Right atrium auricular region (tissue), 2 donors: ENCODE measurements around the gene SLC6A1. TPM values are rescaled to one million over a fixed set of nuclear protein-coding genes. Genes with fewer than 3 reads are reported as not detected.
A peak's percentile ranks its signal among the peaks of the same experiment; 100 is the strongest.
"Not testable (repeated sequence)": the region's sequence is repeated elsewhere in the genome, so short reads cannot be mapped to it uniquely, and the experiment has no call there.

Source experiments
- DNase-seq: peaks from one replicate; pipeline ENCODE4 v3.0.0-alpha.2; 2019; ENCODE audit warnings: low spot score
- H3K27ac ChIP-seq, 2 donors: fragments of 200-600 bp; sonication (generic); 1 replicate in 1 of 2; 2 replicates in 1 of 2; pipeline ENCODE4 v1.5.1; 2016 to 2019
- H3K27me3 ChIP-seq, 2 donors: fragments of 200-600 bp; sonication (generic); one replicate each; pipeline versions ENCODE4 v1.5.1 to v1.6.0; 2017 to 2019
- H3K36me3 ChIP-seq: fragments of 200-600 bp; sonication (generic); one replicate; pipeline ENCODE4 v1.5.1; 2016
- H3K4me1 ChIP-seq, 2 donors: fragments of 200-600 bp; sonication (generic); one replicate each; pipeline versions ENCODE4 v1.5.1 to v1.6.0; 2017 to 2019
- H3K4me3 ChIP-seq, 2 donors: fragments of 200-600 bp; sonication (generic); 1 replicate in 1 of 2; 2 replicates in 1 of 2; pipeline ENCODE4 v1.5.1; 2017 to 2019; ENCODE audit warnings: mild to moderate bottlenecking in 1 of 2, moderate library complexity in 1 of 2
- H3K9me3 ChIP-seq, 2 donors: fragments of 200-600 bp; sonication (generic); one replicate each; pipeline ENCODE4 v1.5.1; 2019
- CTCF ChIP-seq, 2 donors: fragments of 200-600 bp; sonication (generic); IDR thresholded peaks; one replicate each; pipeline ENCODE4 v1.5.1; 2019; ENCODE audit warnings: antibody characterized with exemption in 2 of 2
- total RNA-seq, 2 donors: library from RNA; depleted of rRNA; stranded (reverse); fragments of >200 nt; gene quantifications; one replicate each; pipeline ENCODE4 v1.1.0, GENCODE V29; 2016

SLC6A1 gene
- total RNA-seq, 2 donors from 2014 or later, result 1.3 to 4.1 TPM

- no peak overlapping the region for H3K27ac ChIP-seq
- H3K4me1 ChIP-seq, result peaks cover 0 to 10% of the 10 kb centered on the region in 2 donors
- peak; percentile 71 to 90 for TF ChIP-seq CTCF (IDR thresholded peaks at IDR 0.05)
- DNase-seq, result peak; percentile 64
- no peaks in the 10 kb centered on the region for H3K36me3 ChIP-seq
- no peak overlapping the region for H3K4me3 ChIP-seq
- no peaks in the 10 kb centered on the region for H3K9me3 ChIP-seq
- no peaks in the 10 kb centered on the region for H3K27me3 ChIP-seq
Measured at GRCh38 chr3:11059090-11059798, 66.7 kb downstream of the SLC6A1 start.

- H3K27me3 ChIP-seq, result no peaks in the 10 kb centered on the region
- DNase-seq, result no peak
- peaks cover 0 to 10% of the 10 kb centered on the region in 2 donors for H3K4me1 ChIP-seq
- no peaks in the 10 kb centered on the region for H3K9me3 ChIP-seq
- H3K36me3 ChIP-seq, result no peaks in the 10 kb centered on the region
- H3K4me3 ChIP-seq, result no peak overlapping the region
- peak in 1 of 2 donors; percentile 18 for TF ChIP-seq CTCF (IDR thresholded peaks at IDR 0.05)
- H3K27ac ChIP-seq, result no peak overlapping the region
Measured at GRCh38 chr3:11059799-11060115, 67.2 kb downstream of the SLC6A1 start.

GRCh38 chr3:11060500-11061251 is 68.1 kb downstream of the SLC6A1 start:
- H3K4me1 ChIP-seq, result peaks cover 0 to 10% of the 10 kb centered on the region in 2 donors
- no peaks in the 10 kb centered on the region for H3K9me3 ChIP-seq
- H3K4me3 ChIP-seq, result peak overlapping the region in 1 of 2 donors; percentile 31
- DNase-seq, result no peak
- no peaks in the 10 kb centered on the region for H3K27me3 ChIP-seq
- peak; percentile 87 to 95 for TF ChIP-seq CTCF (IDR thresholded peaks at IDR 0.05)
- H3K36me3 ChIP-seq, result no peaks in the 10 kb centered on the region
- H3K27ac ChIP-seq, result no peak overlapping the region

GRCh38 chr3:11061268-11061871 is 68.8 kb downstream of the SLC6A1 start:
- H3K36me3 ChIP-seq, DNase-seq, H3K9me3 ChIP-seq, H3K27me3 ChIP-seq, H3K27ac ChIP-seq: not testable (repeated sequence)
- H3K4me3 ChIP-seq, result peak overlapping the region in 1 of 2 donors; percentile 31
- H3K4me1 ChIP-seq, result peaks cover 0 to 10% of the 10 kb centered on the region in 2 donors

GRCh38 chr3:11062704-11063103 is 70.2 kb downstream of the SLC6A1 start:
- Histone ChIP-seq H3K36me3 (no peaks in the 10 kb centered on the region), H3K4me3 (no peak overlapping the region), H3K4me1 (peaks cover 0 to 10% of the 10 kb centered on the region in 2 donors), H3K9me3 (peaks cover 0 to 1% of the 10 kb centered on the region in 2 donors), H3K27ac (no peak overlapping the region), H3K27me3 (no peaks in the 10 kb centered on the region)
- DNase-seq, result no peak
- no peak for TF ChIP-seq CTCF (IDR thresholded peaks at IDR 0.05)

- Histone ChIP-seq H3K9me3 (peaks cover 0 to 8% of the 10 kb centered on the region in 2 donors), H3K36me3 (no peaks in the 10 kb centered on the region), H3K4me3 (no peak overlapping the region), H3K27me3 (no peaks in the 10 kb centered on the region), H3K4me1 (no peaks in the 10 kb centered on the region), H3K27ac (no peak overlapping the region)
- no peak for TF ChIP-seq CTCF (IDR thresholded peaks at IDR 0.05)
- no peak for DNase-seq
Measured at GRCh38 chr3:11071096-11071755, 78.7 kb downstream of the SLC6A1 start.
